Transverse colon (tissue), 4 donors: ENCODE measurements around the gene MCAT. TPM values are rescaled to one million over a fixed set of nuclear protein-coding genes. Genes with fewer than 3 reads are reported as not detected.
A peak's percentile ranks its signal among the peaks of the same experiment; 100 is the strongest.

Experiments used
- DNase-seq: peaks from one replicate; pipeline ENCODE4 v3.0.0-alpha.2; 2019
- H3K27ac ChIP-seq, 4 donors: fragments of 200-600 bp; sonication (generic); 2 replicates each; pipeline ENCODE4 v1.5.1; 2016 to 2018; ENCODE audit warnings: inconsistent platforms in 4 of 4
- H3K27me3 ChIP-seq: fragments of 200-600 bp; sonication (generic); 2 replicates; pipeline ENCODE4 v1.5.1; 2017; ENCODE audit warnings: inconsistent platforms
- H3K36me3 ChIP-seq, 4 donors: fragments of 200-600 bp; sonication (generic); 2 replicates each; pipeline ENCODE4 v1.5.1; 2017 to 2019; ENCODE audit warnings: inconsistent platforms in 4 of 4
- H3K4me1 ChIP-seq, 4 donors: fragments of 200-600 bp; sonication (generic); 2 replicates each; pipeline ENCODE4 v1.5.1; 2017 to 2020; ENCODE audit warnings: inconsistent platforms in 4 of 4
- H3K4me3 ChIP-seq, 4 donors: fragments of 200-600 bp; sonication (generic); 1 replicate in 1 of 4; 2 replicates in 3 of 4; pipeline versions ENCODE4 v1.5.1 to v1.6.1; 2017 to 2019; ENCODE audit warnings: inconsistent platforms in 4 of 4
- H3K9me3 ChIP-seq, 2 donors: fragments of 200-600 bp; sonication (generic); 2 replicates each; pipeline ENCODE4 v1.5.1; 2017 to 2019; ENCODE audit warnings: inconsistent platforms in 2 of 2
- EP300 ChIP-seq: sonication (generic); formaldehyde crosslinking; IDR thresholded peaks from one replicate; pipeline ENCODE4 v1.6.1; 2017; ENCODE audit warnings: antibody characterized with exemption, low read depth
- POLR2A ChIP-seq: fragments of 450-650 bp; IDR thresholded peaks from one replicate; pipeline ENCODE4 v1.6.1; 2016; ENCODE audit warnings: antibody characterized with exemption, mild to moderate bottlenecking, moderate library complexity
- POLR2AphosphoS5 ChIP-seq, 3 donors: sonication (generic); formaldehyde crosslinking; IDR thresholded peaks; one replicate each; pipeline ENCODE4 v1.6.1; 2016; ENCODE audit warnings: antibody characterized with exemption in 3 of 3
- WGBS, 2 donors: methylation state at CpG; one replicate each; pipeline ENCODE4 v1.1.5; 2018; ENCODE audit warnings: low coverage in 1 of 2; 5-methylcytosine and 5-hydroxymethylcytosine counted together
- in situ Hi-C, 4 donors: fragments of 200-750 bp; cut with MboI; loops; one replicate each; pipeline versions ENCODE4 v1.15.0 to v1.15.1; 2017; ENCODE audit warnings: low sequenced_read_pairs in 3 of 4, low pct_ligation_motif_present in 1 of 4, low pct_unique_long_range_greater_than_20kb in 1 of 4
- intact Hi-C: fragments of 100-400 bp; cut with DNase I; formaldehyde crosslinking; loops from one replicate; pipeline ENCODE4 v1.15.1; 2023; ENCODE audit warnings: low total_unique reads
- total RNA-seq, 4 donors: library from RNA; depleted of rRNA; stranded (reverse); fragments of >200 nt; gene quantifications; one replicate each; pipeline ENCODE4 v1.1.0, GENCODE V29; 2016
- TF ChIP-seq, protein P1 (sequence below), 5 experiments: fragments of 200-600 bp in 3 of 5; fragments of 450-650 bp in 2 of 5; sonication (generic) in 3 of 5; IDR thresholded peaks; 1 replicate in 2 of 5; 2 replicates in 3 of 5; pipeline ENCODE4 v1.5.1; 2016 to 2017; ENCODE audit warnings: antibody characterized with exemption in 5 of 5, inconsistent platforms in 3 of 5, mild to moderate bottlenecking in 2 of 5, moderate library complexity in 1 of 5

MCAT gene
- total RNA-seq, 4 donors from 2014 or later, result 20.9 to 24.3 (median 22.5) TPM

DNA sequence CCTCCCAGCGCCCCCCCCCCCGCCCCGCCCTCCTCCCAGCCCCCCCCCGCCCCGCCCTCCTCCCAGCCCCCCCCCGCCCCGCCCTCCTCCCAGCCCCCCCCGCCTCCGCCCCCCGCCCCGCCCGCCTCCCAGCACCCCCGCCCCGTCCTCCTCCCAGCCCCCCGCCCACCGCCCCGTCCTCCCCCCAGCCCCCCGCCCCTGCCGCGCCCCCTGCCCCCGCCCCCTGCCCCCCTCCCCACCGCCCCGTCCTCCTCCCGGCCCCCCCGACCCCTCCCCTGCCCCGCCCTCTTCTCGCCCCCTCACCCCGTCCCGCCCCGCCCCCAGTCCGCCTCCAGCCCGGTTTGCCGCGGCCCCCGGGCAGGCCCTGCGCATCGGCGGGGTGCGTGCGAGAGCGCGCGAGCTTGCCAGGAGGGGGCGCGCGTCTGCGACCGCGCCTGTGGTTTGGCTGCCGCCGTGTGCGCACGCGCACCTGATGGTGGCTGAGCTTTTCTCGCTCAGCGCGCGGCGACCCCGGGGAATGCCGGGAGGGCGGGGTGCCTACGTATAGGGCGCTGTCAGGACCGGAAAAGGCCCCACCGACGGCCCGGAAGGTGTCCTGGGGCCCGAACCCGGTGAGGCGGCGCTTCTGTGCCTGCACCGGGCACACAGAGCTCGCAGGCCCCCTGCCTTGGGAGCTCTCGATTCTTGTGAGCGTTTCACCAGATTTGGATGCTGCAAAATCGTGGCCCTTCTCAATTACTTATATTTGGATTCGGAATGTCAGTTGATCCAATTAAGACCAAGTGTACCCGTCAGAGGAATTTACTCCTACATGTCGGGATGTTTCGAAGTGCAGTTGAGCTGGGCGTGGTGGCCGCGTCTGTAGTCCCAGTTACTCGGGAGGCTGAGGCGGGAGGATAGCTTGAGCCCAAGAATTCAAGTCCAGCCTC, 44.2 kb upstream of the MCAT start:
- H3K9me3 ChIP-seq, result no peaks in the 10 kb centered on the region
- H3K36me3 ChIP-seq, result no peaks in the 10 kb centered on the region
- H3K27me3 ChIP-seq, result peaks cover 4% of the 10 kb centered on the region
- in situ Hi-C loops, result no loop called here
- H3K27ac ChIP-seq, result peak overlapping the region; percentile 90 to 96 (median 93)
- peaks cover 0 to 23% (median 18%) of the 10 kb centered on the region in 4 donors for H3K4me1 ChIP-seq
- peak; percentile 62 for TF ChIP-seq POLR2A
- TF ChIP-seq POLR2AphosphoS5 (IDR thresholded peaks at IDR 0.05), result peak; percentile 63 to 75 (median 65)
- TF ChIP-seq EP300, result peak; percentile 34
- TF ChIP-seq, protein P1, sequence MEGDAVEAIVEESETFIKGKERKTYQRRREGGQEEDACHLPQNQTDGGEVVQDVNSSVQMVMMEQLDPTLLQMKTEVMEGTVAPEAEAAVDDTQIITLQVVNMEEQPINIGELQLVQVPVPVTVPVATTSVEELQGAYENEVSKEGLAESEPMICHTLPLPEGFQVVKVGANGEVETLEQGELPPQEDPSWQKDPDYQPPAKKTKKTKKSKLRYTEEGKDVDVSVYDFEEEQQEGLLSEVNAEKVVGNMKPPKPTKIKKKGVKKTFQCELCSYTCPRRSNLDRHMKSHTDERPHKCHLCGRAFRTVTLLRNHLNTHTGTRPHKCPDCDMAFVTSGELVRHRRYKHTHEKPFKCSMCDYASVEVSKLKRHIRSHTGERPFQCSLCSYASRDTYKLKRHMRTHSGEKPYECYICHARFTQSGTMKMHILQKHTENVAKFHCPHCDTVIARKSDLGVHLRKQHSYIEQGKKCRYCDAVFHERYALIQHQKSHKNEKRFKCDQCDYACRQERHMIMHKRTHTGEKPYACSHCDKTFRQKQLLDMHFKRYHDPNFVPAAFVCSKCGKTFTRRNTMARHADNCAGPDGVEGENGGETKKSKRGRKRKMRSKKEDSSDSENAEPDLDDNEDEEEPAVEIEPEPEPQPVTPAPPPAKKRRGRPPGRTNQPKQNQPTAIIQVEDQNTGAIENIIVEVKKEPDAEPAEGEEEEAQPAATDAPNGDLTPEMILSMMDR (IDR thresholded peaks at IDR 0.05), result peak; percentile 41 to 82 (median 66)
- peak; percentile 97 for DNase-seq
- peak overlapping the region; percentile 35 to 60 (median 42) for H3K4me3 ChIP-seq
- intact Hi-C loops, result no loop called here
- 2% methylated on average over 25 of the region's 86 CpGs; no CpG with 5 or more reads in 1 of the 2 donors for WGBS, 2 donors

DNA sequence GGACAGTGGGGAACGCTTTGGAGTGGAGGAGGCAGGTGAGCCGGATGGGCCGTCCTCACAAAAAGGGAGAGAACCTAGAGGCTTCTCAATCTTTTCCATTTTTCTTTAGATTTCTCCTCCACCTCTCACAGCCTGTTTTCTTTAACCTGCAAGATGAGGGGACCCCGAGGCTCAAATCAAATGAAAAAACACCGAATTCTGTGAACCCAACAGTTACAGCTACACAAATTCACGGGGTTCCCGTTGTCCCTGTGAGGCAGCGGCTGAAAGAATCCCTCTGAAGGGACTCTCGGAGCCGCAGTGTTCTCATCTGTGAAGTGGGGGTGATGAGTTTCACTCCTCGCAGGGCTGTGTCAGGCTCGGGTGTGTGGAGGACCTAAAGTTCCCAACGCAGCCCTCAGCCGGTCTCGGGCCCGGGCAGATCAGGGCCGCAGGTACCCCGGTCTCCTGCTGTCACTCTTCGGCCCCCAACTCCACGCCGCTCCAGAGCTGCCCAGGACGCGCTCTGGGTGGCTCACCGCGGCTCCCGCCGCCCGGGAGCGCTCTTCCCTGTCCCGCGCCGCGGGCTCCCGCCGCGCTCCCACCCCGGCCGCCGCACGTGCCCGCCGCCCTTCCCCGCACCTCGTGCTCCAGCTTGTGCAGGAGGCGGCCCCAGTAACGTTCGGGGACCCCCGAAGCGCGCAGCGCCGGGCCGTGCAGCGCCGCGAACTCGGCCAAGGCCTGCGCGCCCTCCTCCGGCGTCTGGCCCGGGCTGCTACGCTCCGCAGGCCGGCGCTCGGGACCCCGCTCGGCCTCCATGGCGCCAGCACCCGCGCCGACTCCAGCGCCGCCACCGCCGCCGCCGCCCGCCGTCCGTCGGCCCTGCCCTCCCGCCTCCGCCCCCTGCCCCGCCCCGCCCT, 43.3 kb upstream of the MCAT start, which contains the start of gene TTLL12:
Gene TTLL12, minus strand, starts transcription at position 863 of the 899 bp plus-strand sequence. Its CDS starts 65 bp downstream, at position 798.
- peak; percentile 56 for DNase-seq

DNA sequence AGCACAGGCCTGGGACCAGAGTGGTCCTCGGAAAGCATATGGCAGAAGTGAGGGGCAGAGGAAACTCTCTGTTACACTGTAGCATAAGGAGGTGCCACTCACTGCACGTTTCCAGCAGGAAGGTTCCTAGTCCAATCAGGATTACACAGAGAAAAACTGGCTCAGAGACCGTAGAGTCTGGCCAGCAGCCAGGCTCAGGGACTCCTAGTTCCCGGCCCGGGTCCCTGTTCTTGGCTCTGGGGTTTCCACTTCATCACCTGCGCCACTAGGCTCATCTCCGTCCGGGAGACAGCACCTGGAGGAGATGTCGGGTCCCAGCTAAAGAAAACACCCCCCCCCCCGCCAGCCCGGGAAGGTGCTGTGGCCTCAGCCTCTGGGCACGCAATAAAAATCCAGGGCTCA, 42.7 kb upstream of the MCAT start:
- DNase-seq, result peak; percentile 62
- in situ Hi-C loops, result no loop called here
- H3K9me3 ChIP-seq, result no peaks in the 10 kb centered on the region

More for the DNA sequence above, 43.3 kb upstream of the MCAT start, which contains the start of gene TTLL12:
- Histone ChIP-seq H3K4me1 (peaks cover 0 to 23% (median 18%) of the 10 kb centered on the region in 4 donors), H3K27me3 (peaks cover 4% of the 10 kb centered on the region), H3K27ac (peak within 1 kb of the TSS; percentile 92 to 97 (median 95)), H3K36me3 (no peaks in the 10 kb centered on the region), H3K9me3 (no peaks in the 10 kb centered on the region), H3K4me3 (peak within 1 kb of the TSS; percentile 60 to 90 (median 78))
- 2% methylated on average over 50 of the region's 87 CpGs; no CpG with 5 or more reads in 1 of the 2 donors for WGBS, 2 donors
- TF ChIP-seq EP300 (no peak), POLR2A (no peak), POLR2AphosphoS5 (IDR thresholded peaks at IDR 0.05) (peak in 1 of 3 donors; percentile 21)
- TF ChIP-seq, protein P1 (IDR thresholded peaks at IDR 0.05), result no peak
- in situ Hi-C loops, result no loop called here
- intact Hi-C loops, result no loop called here

More for the DNA sequence above, 42.7 kb upstream of the MCAT start:
- H3K4me1 ChIP-seq, result peaks cover 0 to 23% (median 18%) of the 10 kb centered on the region in 4 donors
- TF ChIP-seq EP300 (no peak), POLR2AphosphoS5 (IDR thresholded peaks at IDR 0.05) (peak in 1 of 3 donors; percentile 14), POLR2A (no peak)
- TF ChIP-seq, protein P1 (IDR thresholded peaks at IDR 0.05), result no peak
- H3K4me3 ChIP-seq, result peak overlapping the region; percentile 53 to 90 (median 78)
- no peaks in the 10 kb centered on the region for H3K27me3 ChIP-seq
- H3K27ac ChIP-seq, result peak overlapping the region; percentile 81 to 97 (median 94)
- H3K36me3 ChIP-seq, result no peaks in the 10 kb centered on the region
- 30% methylated on average over 12 of the region's 12 CpGs; no CpG with 5 or more reads in 1 of the 2 donors for WGBS, 2 donors
- intact Hi-C loops, result loop anchor here (1.0 kb wide), 1 partner anchor 39 kb away; no protein-coding TSS in a partner anchor
